RWPE1 (cell line): ENCODE data around the gene DNAJA4.

Source experiments
- CTCF ChIA-PET: fragments of 350-600 bp; sonication (Branson Sonifier 250); formaldehyde crosslinking; extraction: SDS; loops from one replicate; lab custom pipeline; 2021; lab: Yijun Ruan, JAX
- POLR2A ChIA-PET: fragments of 400-600 bp; formaldehyde crosslinking; extraction: SDS; loops from one replicate; lab custom pipeline; 2020; ENCODE audit warnings: antibody characterized with exemption; ENCODE audit not compliant: low non-redundant PET; lab: Yijun Ruan, JAX
- DNase-seq: peaks from one replicate; pipeline ENCODE4 v3.0.0; 2012; ENCODE audit warnings: low spot score
- H3K27ac ChIP-seq: fragments of 450-650 bp; 2 replicates; pipeline ENCODE4 v1.5.1; 2017
- TF ChIP-seq, protein P1 (sequence below): fragments of 450-650 bp; conservative IDR thresholded peaks from 2 replicates; pipeline ENCODE4 v1.5.1; 2017; ENCODE audit warnings: low read depth, mild to moderate bottlenecking

Gene DNAJA4

DNA sequence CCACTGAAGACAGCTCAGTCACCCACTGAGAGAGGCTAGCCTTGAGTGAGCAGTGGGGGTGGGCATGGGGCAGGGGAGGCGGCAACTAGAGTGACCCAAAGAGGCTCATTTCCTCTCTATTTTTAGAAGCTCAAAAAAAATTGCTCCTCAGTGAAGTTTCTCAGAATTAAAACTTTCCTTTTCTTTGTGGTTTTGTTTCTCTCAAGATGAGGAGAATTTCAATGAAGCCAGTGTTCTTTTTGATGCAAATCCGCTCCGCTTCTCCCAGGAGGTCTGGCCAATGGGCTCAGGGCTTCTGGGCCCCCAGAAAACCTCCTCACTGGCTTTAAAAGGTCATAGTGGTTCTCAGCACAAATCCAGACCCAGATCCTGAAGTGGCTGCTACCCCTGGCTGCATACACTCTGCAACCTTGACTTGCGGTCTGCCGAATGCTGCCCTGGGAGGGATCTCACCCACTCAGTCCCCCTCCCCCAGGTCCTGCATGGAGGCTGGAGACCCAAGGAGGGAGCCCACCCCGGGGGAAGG lies 29.8 kb upstream of the DNAJA4 start, which contains the start of gene ACSBG1:
TSS of gene ACSBG1 (minus strand) at position 51 of the 526 bp plus-strand sequence. CDS start 64 bp downstream, outside the sequence.
- ChIA-PET CTCF (interaction anchor here (0.6 to 0.7 kb wide), 2 partner anchors 122 to 189 kb away, joined by 3 to 5 read pairs; no protein-coding TSS in a partner anchor), POLR2A (no interaction called here)
- no peak for DNase-seq
- TF ChIP-seq, protein P1, sequence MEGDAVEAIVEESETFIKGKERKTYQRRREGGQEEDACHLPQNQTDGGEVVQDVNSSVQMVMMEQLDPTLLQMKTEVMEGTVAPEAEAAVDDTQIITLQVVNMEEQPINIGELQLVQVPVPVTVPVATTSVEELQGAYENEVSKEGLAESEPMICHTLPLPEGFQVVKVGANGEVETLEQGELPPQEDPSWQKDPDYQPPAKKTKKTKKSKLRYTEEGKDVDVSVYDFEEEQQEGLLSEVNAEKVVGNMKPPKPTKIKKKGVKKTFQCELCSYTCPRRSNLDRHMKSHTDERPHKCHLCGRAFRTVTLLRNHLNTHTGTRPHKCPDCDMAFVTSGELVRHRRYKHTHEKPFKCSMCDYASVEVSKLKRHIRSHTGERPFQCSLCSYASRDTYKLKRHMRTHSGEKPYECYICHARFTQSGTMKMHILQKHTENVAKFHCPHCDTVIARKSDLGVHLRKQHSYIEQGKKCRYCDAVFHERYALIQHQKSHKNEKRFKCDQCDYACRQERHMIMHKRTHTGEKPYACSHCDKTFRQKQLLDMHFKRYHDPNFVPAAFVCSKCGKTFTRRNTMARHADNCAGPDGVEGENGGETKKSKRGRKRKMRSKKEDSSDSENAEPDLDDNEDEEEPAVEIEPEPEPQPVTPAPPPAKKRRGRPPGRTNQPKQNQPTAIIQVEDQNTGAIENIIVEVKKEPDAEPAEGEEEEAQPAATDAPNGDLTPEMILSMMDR: no peak
- no peak within 1 kb of the TSS for H3K27ac ChIP-seq

DNA sequence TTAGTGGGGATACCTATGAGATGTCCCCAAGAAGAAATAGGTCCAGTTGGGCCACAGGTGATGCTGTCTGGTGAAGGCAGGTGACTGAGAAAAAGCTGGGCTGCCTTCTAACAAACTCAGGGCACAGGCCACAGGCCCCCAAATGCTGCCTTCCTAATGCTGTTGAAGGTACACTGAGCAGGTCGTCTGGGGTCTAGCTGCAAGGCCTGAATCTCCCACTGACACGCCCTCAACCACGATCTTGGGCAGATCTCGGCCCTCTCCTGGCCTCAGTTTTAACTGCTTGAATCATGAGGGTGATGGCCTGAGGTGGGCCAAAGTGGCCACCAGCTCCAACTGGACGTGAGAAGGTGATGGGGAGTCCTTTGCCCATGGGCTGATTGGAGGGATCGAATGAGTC lies 27.9 kb upstream of the DNAJA4 start:
- no peak overlapping the region for H3K27ac ChIP-seq
- no peak for DNase-seq
- CTCF ChIA-PET: interaction anchor here (1.1 kb wide), 1 partner anchor 128 kb away, joined by 4 read pairs; no protein-coding TSS in a partner anchor
- TF ChIP-seq, protein P1: no peak
- POLR2A ChIA-PET: no interaction called here

DNA sequence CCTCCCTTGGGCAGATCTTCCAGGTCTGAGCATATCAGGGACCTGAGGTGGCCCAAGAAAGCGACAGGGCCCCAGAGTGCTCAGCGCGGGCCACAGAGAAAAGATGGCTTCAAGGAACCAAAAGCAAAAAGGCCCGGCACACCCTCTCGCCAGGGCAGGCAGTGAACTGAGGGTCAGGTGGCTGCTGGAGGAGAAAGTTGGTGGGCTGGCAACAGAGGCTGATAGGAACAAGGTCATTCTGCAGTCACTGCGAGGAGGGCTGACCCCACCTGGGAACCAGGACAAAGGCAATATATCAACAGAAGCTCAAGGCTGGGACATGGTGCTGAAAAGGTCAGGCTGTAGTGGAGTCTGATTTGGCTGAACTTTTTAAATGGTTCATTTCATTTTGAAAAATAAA lies 27.2 kb upstream of the DNAJA4 start:
- ChIA-PET POLR2A (no interaction called here), CTCF (interaction anchor here (0.6 to 1.1 kb wide), 3 partner anchors 129 to 1166 kb away, joined by 3 to 5 read pairs (median 4); partner anchors contain the start of gene TSPAN3)
- TF ChIP-seq, protein P1: no peak
- H3K27ac ChIP-seq: no peak overlapping the region
- DNase-seq: no peak

DNA sequence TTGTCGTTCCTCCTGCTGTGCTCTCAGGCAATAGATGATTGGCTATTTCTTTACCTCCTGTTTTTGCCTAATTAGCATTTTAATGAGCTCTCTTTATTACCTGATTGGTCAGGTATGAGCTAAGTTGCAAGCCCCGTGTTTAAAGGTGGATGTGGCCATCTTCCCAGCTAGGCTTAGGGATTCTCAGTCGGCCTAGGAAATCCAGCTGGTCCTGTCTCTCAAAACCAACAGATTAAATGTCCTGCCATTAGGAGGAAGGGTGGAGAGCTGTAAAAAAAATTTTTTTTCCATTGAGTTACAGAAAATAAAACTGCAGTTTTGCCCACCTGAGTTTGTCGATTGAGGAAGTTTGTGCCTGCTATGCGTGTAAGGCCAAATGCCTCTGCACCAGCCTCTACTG lies 24.6 kb upstream of the DNAJA4 start:
- TF ChIP-seq, protein P1: no peak
- DNase-seq: no peak
- ChIA-PET POLR2A (interaction anchor here (0.9 kb wide), 1 partner anchor 60 kb away, joined by 5 read pairs; the partner anchor contains the start of gene SKIC8), CTCF (interaction anchor here (0.7 to 4.8 kb wide), 12 partner anchors 22 to 281 kb away, joined by 3 to 29 read pairs (median 4); partner anchors contain the start of gene CIB2)
- H3K27ac ChIP-seq: no peak overlapping the region

DNA sequence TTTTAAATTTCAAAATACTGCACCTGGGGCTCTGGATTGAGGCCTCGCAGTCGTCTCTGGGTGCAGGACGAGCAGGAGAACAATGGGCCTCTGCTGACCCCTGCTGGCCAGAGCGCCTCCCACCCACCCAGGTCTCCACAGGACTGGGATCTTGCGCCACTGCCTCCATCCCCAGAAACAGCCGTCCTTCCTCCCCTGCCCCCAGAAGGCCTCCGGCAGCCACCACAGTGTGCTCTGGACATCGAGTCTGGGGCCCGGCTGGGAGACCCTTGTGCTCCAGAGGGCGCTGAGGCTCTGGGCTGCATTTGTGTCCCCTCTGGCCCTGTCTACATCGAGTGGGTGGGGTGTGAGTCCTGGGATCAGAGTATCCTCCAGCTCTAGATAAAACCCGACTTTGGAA lies 23.3 kb upstream of the DNAJA4 start:
- POLR2A ChIA-PET: no interaction called here
- TF ChIP-seq, protein P1: peak; percentile 95

DNA sequence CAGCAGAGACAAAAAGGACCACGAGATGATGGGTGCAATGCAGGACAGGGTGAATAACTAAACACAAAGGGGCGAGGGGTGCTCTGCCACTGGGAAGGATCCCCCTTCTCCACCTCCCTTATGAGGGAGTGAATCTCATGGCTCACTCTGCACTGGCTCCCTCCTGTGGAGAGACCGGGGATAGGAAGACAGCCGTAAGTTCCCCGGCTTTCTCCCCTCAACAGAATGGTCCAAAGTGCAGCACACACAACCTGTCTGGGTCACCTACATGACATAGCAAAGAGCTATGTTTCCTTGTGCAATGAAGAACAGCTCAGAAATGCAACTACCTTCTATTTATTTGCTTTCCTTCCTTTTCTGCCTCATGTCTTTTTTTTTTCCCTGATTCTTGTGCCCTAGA lies 22.2 kb upstream of the DNAJA4 start:
- DNase-seq: no peak
- ChIA-PET CTCF (interaction anchor here (0.6 to 4.8 kb wide), 8 partner anchors 15 to 352 kb away, joined by 3 to 29 read pairs (median 3); partner anchors contain the start of gene CIB2), POLR2A (no interaction called here)
- TF ChIP-seq, protein P1: peak; percentile 37
- no peak overlapping the region for H3K27ac ChIP-seq

More for the DNA sequence above, 23.3 kb upstream of the DNAJA4 start:
- H3K27ac ChIP-seq: no peak overlapping the region
- peak; percentile 89 for DNase-seq
- CTCF ChIA-PET: interaction anchor here (0.5 to 4.8 kb wide), 23 partner anchors 10 to 1206 kb away, joined by 3 to 29 read pairs (median 3); no protein-coding TSS in a partner anchor
